Measurements from ENCODE around the gene SDHB.

SDHB gene

GRCh38 chr1:17091252-17091651 lies 37.4 kb upstream of the SDHB start:
- no peaks in the 10 kb centered on the region for H3K36me3 ChIP-seq (ENCODE audit: control insufficient read depth, insufficient read depth, low read length)
- no peak for TF ChIP-seq CTCF (IDR thresholded peaks at IDR 0.05; ENCODE audit: insufficient read depth, low read length, poor library complexity, severe bottlenecking)
- no peak overlapping the region for H3K4me3 ChIP-seq (replicated peaks; ENCODE audit: low read depth, low read length)
- H3K27me3 ChIP-seq (replicated peaks; ENCODE audit: control insufficient read depth, insufficient read depth, low read length), result no peaks in the 10 kb centered on the region
- no peak for DNase-seq (ENCODE audit: extremely low read depth, insufficient read length)

GRCh38 chr1:17089506-17089905 lies 35.7 kb upstream of the SDHB start:
- H3K27me3 ChIP-seq (replicated peaks; ENCODE audit: control insufficient read depth, insufficient read depth, low read length), result no peaks in the 10 kb centered on the region
- no peaks in the 10 kb centered on the region for H3K36me3 ChIP-seq (ENCODE audit: control insufficient read depth, insufficient read depth, low read length)
- TF ChIP-seq CTCF (IDR thresholded peaks at IDR 0.05; ENCODE audit: insufficient read depth, low read length, poor library complexity, severe bottlenecking), result no peak
- DNase-seq (ENCODE audit: extremely low read depth, insufficient read length), result no peak
- H3K4me3 ChIP-seq (replicated peaks; ENCODE audit: low read depth, low read length), result no peak overlapping the region

GRCh38 chr1:17086751-17087150 lies 32.9 kb upstream of the SDHB start:
- Histone ChIP-seq H3K27me3 (replicated peaks; ENCODE audit: control insufficient read depth, insufficient read depth, low read length) (no peaks in the 10 kb centered on the region), H3K36me3 (ENCODE audit: control insufficient read depth, insufficient read depth, low read length) (no peaks in the 10 kb centered on the region), H3K4me3 (replicated peaks; ENCODE audit: low read depth, low read length) (no peak overlapping the region)
- no peak for TF ChIP-seq CTCF (IDR thresholded peaks at IDR 0.05; ENCODE audit: insufficient read depth, low read length, poor library complexity, severe bottlenecking)
- DNase-seq (ENCODE audit: extremely low read depth, insufficient read length), result no peak

- H3K36me3 ChIP-seq (ENCODE audit: control insufficient read depth, insufficient read depth, low read length), result no peaks in the 10 kb centered on the region
- DNase-seq (ENCODE audit: extremely low read depth, insufficient read length), result no peak
- no peak for TF ChIP-seq CTCF (IDR thresholded peaks at IDR 0.05; ENCODE audit: insufficient read depth, low read length, poor library complexity, severe bottlenecking)
- no peaks in the 10 kb centered on the region for H3K27me3 ChIP-seq (replicated peaks; ENCODE audit: control insufficient read depth, insufficient read depth, low read length)
- no peak overlapping the region for H3K4me3 ChIP-seq (replicated peaks; ENCODE audit: low read depth, low read length)
Measured at GRCh38 chr1:17084787-17085186, 31.0 kb upstream of the SDHB start.

GRCh38 chr1:17082761-17083160 lies 28.9 kb upstream of the SDHB start:
- no peak for TF ChIP-seq CTCF (IDR thresholded peaks at IDR 0.05; ENCODE audit: insufficient read depth, low read length, poor library complexity, severe bottlenecking)
- H3K27me3 ChIP-seq (replicated peaks; ENCODE audit: control insufficient read depth, insufficient read depth, low read length), result no peaks in the 10 kb centered on the region
- no peak overlapping the region for H3K4me3 ChIP-seq (replicated peaks; ENCODE audit: low read depth, low read length)
- no peaks in the 10 kb centered on the region for H3K36me3 ChIP-seq (ENCODE audit: control insufficient read depth, insufficient read depth, low read length)
- DNase-seq (ENCODE audit: extremely low read depth, insufficient read length), result no peak

GRCh38 chr1:17081439-17081838 lies 27.6 kb upstream of the SDHB start:
- no peaks in the 10 kb centered on the region for H3K36me3 ChIP-seq (ENCODE audit: control insufficient read depth, insufficient read depth, low read length)
- no peak for TF ChIP-seq CTCF (IDR thresholded peaks at IDR 0.05; ENCODE audit: insufficient read depth, low read length, poor library complexity, severe bottlenecking)
- no peak overlapping the region for H3K4me3 ChIP-seq (replicated peaks; ENCODE audit: low read depth, low read length)
- H3K27me3 ChIP-seq (replicated peaks; ENCODE audit: control insufficient read depth, insufficient read depth, low read length), result no peaks in the 10 kb centered on the region
- peak; percentile 37 for DNase-seq (ENCODE audit: extremely low read depth, insufficient read length)

Data from GM06990 (cell line).